H4 (cell line): ENCODE measurements around the gene GFRA4. TPM values are rescaled to one million over a fixed set of nuclear protein-coding genes. Genes with fewer than 3 reads are reported as not detected.

Source experiments
- DNase-seq: peaks from one replicate; pipeline ENCODE4 v3.0.0-alpha.2; 2015; ENCODE audit warnings: low spot score
- total RNA-seq: library from RNA; depleted of rRNA; stranded (reverse); fragments of >200 nt; shearing (Covaris generic); gene quantifications from 2 replicates; pipeline ENCODE4 v1.2.3, GENCODE V29; 2014

Gene GFRA4
- total RNA-seq, 1 experiment from 2014 or later: not detected

DNA sequence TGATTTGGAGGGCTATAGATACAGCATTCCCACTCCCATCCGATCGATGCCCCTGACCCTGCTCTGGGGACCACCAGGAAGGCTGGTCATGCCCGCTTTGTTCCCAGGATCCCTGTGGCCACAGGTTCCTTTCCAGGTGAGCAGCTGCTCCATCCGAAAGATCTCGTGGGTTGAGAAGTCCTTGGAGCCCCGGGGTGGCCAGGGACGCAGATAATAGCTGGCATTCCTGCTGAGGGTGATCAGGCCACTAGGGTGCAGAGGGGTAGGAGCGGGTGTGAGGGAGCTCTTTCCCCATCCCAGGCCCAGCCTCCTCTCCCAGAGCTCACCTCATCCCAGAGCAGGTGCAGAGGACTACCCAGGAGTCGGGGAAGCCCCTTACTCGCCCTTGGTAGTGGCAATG is 11.2 kb upstream of the GFRA4 start:
- no peak for DNase-seq

DNA sequence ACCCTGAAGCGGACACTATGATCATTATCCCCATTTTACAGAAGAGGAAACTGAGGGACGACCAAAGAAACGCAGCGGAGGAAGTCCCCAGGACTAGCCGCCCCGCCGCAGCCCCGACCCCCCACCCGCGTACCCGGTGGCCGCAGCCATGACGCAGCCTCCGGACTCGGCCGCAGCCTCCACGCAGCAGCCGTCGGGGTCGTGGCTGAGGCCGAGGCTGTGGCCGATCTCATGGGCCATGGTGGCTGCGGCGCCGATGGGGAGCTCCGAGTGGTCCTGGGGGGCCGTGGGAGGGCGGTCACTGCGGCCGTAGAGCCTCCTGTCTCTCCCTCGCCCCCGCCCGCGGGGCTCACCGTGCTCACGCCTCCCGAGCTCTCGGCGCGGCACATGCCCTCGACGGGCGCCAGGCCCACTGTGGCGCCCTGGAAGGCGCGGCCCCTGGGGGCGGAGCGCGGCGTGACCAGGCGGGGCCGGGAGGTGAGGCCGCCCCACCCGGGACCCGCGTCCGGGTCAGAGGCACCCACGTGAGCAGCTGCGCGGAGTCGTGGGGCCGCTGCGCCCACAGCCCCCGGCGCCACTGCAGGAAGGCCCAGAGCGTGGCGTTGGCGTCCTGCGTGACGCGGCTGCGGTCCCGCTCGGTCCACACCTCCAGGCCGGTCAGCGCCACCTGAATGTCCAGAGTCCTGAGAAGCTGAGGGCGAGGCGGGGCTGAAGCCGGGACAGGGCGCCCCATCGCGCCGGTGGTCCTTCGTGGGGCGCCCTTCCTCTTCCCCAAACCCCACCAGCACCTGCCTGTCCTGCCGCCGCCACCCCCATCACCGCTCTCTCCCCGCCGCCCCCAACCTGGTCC is 10.2 kb upstream of the GFRA4 start:
- DNase-seq: no peak

DNA sequence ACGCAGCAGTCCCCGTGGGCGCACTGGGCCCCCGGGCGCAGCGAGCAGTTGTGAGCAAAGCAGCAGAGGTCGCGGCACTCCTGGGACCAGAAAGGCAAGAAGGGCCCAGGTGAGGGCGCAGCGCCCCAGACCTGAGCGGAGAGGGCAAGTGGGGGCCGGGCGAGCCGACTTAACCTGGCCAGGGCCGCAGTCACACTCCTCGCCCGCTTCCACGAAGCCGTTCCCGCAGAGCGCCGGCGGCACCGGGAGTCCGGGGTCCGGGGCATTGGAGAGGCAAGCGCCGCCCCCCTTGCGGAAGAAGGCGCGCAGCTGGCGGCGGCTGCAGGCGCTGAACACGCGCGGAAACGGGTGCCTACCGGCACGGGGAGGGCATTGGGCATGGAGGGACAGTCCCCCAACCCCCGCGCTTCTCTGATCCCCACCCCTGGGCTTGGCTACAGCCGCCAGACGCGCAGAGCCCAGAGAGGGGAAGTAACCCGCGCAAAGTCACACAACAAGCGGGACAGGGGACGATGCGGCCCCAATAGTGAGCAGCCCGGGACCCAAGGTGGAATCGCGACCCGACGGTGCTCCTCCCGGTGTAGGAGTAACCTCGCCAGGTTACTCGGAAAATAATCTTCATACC is 9.5 kb upstream of the GFRA4 start:
- no peak for DNase-seq

DNA sequence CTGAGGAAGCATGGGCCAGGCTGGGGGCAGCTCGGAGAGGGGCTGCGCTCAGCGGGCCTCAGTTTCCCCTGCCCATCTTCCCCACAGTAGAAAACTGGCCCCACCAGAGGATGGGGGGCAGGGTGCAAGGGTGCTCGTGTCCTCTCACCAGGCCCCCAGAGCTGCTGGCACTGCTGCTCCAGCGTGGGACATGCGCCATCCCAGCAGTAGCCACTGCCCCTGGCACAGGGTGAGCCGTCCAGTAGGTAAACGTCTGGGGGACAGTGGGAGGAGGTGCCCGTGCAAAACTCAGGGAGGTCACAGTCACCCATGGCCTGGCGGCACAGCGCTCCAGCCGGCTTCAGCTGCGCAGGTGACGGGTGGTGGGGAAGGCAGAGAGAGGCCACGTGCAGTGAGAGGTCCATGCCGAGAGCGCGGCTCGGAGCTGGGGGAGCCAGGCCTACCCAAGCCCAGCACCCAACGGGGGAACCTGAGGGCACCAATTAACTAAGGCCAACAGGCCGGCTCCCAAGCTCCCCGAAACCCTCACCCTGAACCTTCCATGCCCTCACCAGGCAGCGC is 8.9 kb upstream of the GFRA4 start:
- DNase-seq: no peak

DNA sequence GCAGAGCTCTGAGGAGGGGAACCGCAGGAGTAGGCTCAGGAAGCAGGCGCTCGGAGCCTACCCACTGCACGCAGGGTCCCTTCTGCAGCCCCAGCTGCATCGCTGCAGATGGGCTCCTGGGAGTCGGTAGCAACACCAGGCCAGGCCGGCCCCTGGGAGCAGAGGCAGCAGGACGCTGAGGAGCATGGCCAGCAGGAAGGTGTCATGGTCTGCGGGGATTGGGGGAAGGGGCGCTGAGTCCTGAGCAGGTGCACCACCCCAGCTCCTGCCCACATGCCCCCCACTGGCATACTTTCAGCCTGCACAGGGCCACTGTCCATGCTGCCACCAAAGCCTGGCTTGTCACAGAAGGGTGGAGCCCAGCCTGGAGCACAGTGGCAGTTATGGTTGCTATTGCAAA is 7.7 kb upstream of the GFRA4 start:
- no peak for DNase-seq

DNA sequence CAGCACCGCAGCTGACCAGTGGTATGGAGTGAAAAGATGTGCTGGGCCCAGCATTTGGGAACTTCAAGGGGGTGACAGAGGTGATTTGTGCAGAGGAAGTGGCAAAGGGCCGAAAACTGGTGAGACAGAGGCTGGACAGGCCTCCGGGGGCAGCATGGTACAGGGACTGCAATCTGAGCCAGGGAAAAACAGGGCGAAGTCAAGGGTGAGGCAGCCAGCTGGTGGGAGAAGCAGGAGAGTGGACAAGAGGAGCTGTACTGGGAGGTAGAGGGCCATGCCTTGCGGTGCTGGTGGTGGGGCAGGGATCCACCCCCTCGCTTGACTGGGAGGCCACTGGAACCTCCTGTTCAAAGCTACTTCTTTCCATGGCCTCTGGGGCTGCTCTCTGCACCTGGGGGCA is 7.3 kb upstream of the GFRA4 start:
- no peak for DNase-seq

DNA sequence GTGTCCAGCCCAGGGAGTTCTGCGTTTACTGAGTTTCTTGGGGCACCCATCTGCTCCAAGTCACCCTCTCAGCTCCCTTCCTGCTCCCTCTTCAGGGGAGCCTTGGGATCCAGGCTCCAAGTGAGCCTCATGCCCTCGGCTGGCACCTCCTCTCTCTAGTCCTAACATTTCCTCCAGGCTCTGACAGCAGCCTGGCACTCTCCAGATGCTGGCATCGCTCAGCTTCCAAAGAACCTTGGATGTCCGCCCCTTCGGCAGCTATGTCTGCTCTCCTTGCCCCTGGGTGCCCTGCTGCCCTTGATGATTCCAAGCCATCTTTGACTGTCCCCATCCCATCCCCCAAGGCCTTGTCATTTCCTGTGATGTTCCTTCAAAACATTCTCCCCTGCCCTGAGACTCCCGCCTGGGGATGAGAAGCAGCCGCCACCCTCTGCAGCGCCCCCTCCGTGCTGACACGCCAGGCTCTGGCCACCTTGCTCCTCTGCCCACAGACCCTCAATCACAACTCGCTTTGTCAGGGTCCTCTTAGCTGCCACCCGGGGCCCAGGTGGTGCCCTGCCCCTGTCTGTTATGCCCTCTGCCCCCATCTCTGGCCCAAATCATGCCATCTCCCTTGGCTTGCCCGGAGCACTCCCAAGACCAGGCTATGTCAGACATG is 6.6 kb upstream of the GFRA4 start:
- no peak for DNase-seq

DNA sequence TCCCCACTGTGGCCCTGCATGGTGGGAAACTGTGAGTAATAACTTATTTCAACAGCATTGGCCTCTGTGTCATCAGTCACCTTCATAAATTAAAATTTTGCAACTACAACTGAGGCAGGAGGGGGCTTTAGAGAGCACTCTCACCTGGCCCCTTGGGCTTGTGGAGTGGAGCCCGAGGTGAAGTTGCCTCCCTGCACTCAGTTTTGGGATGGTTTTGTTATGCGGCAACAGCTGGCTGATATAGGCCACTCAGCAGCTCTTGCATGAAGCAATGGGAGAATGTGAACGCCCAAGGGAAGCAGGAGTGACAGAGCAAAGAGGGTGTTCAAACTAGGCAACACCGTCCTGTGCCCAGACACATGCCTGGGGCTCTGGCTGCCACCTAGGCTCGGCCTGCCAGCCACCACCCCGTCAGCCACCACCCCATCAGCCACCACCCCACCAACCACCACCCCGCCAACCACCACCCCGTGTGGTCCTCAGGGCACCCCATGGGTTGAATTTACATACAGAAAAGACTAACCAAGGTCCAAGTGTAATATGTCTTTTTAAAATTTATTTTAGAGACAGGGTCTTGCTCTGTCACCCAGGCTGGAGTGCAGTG is 4.3 kb upstream of the GFRA4 start:
- no peak for DNase-seq

DNA sequence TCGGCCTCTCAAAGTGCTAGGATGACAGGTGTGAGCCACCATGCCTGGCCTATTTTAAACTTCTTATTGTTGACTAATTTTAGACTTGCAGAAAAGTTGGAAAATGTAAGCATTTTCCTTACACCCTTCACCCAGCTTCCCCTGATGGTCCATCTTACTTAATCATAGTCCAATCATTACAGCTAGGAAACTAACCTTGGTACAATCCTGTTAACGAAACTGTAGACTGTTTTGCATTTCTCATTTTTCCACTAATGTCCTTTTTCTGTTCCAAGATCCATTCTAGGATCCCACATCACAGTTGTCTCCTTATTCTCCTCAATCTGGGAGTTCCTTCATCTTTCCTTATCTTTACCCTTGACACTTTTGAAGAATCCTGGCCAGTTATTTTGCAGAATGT is 659 bp upstream of the GFRA4 start:
- DNase-seq: no peak

DNA sequence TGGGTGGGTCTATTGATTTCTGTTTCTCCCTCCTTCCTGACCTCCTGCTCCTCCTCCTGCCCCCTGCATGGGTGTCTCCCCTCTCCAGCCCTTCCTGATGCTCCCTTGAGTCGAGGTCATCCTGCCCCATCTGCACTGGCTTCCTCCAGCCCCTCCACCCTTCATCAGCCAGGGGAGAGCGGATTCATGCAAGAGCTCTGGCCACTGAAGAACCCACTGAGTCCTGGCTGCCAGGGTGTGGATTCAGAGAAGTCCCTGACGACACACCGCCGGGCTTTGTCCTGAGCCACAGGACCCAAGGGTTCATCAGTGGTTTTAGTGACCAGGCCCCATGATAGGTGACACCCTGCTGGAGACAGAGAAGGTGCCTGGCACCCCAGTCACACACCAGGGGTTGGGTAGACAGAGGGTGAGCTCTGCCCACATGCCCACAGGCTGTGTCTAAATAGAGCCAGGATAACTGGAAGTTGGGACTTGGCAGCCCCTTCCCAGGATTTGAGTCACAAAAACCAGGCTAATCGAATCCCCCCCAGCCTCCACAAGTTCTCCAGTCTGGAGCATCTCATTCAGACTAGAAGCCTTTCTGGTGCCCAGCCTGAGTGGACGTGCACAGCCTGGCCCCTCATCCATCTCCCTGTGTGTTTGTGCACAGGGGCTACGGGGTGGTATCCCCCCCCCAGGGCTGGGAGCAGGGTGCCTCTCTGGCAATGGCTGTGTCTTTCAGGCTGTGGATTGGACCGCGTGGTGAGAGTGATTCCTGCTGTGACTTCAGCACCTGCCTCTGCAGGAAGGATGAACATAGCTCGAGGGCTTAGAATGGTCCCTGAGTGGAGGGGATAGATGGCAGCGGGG is 1.2 kb downstream of the GFRA4 start:
- no peak for DNase-seq

DNA sequence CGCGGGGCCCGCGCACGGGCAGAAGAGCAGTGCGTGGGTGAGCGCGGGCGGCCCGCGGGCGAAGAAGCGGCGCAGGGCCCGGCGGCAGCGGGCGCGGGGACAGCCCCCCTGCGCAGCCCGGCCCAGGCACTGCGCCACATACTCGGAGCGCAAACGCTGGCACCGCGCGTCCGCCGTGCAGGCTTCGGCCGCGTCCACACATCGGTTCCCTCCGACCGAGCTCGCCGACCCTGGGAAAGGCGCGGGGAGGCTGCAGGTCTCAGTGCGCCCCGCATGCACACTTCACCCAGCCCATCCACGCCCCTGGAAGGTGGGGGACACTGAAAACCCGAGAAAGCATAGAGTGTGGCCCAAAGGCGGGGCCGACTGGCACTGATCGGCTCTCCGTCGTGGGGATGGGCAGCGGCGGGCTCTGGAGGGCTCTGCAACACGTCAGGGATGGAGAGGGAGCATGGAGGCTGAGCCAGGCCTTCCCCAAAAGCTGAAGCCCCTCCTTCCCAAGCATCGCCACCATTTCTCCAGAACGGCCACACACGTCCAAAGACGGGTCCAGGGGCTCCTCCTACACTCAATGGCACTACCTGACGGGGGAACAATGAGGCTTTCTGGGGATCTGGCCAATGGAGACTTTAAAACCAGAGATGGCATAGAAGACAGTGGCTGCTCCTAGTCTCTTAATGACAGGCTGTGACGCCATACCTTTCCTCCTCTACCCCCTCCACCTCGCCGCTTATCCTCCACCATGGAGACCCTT is 2.0 kb downstream of the GFRA4 start:
- DNase-seq: no peak

DNA sequence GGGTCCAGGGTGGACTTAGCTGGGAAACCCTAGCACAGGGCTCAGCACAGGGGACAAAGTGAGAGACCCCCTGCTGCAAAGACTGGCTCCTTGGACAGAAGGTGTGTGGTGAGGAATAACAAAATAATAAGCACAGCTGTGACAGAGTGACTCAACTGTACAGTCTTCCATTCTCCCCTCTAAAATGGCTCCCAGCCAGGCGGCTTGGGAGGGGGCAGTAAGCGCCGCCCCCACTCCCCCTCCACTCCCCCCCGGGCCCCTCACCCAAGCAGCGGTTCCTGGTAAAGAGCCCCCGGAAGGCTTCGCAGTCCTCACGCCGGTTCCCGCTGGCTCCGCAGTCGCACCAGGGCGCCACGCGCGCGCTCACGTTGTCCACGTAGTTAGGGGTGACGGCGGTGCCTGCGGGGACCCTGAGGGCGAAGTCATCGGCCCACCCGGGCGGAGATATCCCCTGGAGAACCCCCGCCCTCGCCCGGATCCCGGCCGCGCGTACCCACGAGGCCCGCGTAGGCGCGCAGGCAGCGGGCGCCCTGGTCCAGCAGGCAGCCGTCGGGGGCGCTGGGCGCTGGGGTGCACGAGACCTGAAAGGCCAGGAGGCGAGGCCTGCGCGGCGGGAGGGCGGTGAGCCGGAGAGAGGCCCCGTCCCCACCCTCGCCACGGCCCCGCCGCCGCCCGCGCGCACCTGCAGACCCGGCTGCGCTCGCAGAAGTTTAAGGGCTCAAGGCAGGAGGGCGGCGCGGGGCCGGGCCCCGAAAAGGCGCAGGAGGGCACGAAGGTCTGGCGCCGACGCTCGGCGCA is 2.7 kb downstream of the GFRA4 start:
- DNase-seq: no peak

DNA sequence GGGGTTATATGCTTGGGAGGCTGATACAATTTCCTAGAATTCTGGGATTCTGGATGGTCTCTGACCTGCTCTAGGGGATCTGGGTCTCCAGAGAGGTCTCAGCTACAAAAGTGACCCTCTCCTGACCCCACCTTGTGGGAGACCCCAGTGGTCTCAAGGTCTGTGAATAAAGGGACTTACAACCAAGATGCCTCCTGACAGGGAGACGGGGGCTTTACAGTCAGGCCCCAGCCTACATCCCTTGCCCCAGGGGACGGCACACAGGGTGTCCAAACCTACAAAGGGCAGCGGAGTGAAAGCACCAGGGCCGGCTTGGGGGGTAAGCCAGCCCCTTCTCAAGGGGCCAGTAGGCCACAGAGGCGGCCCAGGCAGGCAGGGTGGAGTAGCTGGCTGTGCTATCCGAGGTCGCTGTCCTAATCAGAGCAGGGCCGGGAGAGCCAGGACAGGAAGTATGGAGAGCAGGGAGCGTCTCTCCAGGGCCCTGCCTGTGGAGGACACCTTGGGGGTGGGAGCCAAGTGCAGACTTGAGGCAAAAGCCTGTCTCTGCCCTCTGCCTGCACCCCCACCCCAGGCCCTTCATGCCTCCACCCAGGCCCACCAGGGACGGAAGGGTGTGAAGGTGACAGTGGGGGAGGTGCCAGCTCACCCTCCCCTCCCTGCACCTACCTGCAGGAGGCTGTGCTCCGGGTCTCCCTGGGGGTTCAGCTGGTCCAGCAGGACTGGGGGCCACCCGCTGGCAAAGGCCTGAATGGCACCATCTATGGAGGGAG is 3.5 kb downstream of the GFRA4 start:
- no peak for DNase-seq

DNA sequence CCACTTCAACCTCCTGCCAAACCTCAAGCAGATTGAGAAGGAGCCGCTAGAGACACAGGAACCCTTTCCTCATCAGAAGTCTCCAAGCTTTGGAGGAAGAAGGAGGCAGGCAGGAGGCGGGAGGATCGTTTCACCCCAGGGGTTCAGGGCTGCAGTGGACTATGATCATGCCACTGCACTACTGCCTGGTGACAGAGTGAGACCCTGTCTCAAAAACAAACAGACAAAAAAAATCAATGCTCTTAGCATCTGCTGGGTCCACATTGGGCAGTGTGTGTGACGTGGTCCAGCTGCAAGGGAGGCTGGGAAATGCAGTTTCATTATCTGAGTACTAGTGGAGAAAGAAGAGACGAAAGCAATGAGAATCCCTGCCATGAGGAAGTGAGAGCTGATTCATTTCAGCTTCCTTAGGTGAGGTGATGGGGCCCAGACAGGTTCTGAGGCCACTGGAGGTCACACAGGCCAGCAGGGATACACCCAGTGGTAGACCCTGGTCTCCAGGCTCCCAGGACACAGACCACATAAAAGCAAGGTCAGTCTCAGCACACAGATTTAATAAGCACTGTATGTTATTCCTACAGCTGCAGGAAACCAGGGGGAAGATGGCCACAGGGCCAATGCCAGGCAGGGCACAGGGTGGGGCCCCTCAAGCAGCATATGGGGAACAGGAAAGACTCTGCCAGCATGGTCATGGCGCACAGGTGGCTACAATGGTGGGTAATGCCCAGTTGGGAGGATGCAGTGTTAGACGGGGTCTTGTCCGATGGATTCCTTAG is 4.3 kb downstream of the GFRA4 start:
- no peak for DNase-seq

DNA sequence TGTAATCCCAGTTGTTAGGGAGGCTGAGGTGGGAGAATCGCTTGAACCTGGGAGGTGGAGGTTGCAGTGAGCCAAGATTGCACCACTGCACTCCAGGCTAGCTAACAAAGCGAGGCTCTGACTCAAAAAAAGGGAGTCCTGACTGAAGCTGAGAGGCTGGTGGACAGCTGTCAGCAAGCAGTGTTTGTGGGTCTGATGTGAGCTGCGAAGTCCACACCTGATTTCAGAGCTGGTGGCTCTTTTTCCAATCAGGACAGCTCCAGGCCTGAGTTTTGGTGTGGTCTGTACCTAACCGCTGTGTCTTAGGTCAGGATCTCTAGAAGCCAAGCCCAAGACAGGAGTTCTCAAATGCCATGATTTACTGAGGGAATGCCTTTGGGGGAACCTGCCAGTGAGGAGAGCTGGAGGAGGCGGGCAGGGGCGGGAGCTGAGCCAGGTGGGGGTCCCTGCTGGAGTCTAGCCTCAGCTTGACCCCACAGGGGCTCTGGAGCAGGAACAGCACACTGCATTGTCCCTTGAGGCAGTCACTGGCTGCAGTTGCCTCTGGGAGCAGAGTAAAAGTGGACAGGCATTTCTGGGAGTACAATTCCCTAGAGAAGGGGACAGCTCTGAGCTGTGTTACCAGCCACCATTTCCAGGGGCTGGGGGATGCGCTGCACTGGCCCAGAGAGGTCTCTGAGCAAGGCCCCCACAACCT is 5.0 kb downstream of the GFRA4 start:
- no peak for DNase-seq

DNA sequence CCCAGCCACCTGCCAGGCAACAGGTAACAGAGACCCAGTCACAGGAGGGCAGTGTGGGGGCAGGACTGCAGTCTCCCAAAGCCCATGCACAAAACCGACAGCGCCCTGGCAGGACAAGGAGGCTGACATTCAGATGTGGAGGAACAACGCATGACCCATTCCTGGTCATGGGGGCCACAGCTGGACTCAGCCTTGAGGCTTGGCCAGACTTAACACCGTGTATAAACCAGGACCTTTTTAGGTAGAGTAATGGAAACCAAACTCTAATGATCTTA is 8.1 kb downstream of the GFRA4 start:
- no peak for DNase-seq

DNA sequence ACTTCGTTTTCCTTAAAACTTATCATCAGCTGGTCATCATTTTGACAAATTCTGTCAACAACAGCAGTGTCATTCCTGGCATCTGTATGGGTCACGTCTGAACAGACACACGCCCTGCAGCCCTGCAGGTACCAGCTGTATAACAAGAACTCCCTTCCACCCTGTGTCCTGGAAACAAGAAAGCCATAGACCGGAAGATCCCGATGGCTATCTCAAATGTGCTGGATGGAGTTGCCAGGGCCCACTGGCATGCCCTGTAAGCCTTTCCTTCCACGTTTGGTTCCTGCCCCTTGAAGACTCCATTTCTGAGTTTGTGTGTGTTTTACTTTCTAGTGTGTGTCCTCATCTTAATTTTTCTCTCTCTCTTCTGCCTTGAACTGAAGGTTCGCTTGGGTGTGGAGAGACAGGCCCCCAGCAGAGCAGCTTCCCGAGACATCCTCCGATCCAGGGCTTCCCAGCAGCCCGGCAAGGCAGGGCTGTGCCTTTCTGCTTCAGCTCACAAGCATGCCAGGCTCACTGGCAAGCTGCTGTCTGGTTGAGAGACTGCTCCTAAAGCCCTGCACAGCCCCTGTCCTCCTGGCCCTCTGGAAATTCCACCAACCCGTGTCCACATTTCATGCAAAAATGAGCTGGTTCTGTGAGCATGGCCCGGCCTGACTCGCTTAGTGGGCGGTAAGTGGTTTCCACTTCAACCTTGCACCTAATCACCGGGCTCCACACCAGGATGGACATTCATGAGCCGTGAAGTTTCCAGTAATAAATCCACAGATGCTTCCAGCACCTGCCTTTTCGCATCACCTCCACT is 8.7 kb downstream of the GFRA4 start:
- DNase-seq: no peak
